Measurements from ENCODE around the gene C1orf159. TPM values are rescaled to one million over a fixed set of nuclear protein-coding genes. Genes with fewer than 3 reads are reported as not detected.

C1orf159 gene
- total RNA-seq, 1 experiment from 2014 or later = 15.7 TPM

DNA sequence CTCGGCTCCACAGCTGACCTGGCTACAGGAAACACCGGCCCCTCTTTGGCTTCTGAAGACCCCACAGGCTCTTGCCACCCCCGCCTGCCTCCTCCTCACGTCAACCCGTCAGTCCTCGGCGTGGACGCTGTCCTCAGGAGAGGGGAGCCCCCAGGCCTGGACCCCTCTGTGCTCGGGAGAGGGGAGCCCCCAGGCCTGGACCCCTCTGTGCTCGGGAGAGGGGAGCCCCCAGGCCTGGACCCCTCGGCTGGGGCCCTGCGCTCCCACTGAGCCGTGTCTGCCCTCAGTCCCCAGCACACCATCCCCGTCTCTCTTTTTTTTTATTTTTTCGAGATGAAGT, 26.0 kb upstream of the C1orf159 start:
- TF ChIP-seq, protein P1, sequence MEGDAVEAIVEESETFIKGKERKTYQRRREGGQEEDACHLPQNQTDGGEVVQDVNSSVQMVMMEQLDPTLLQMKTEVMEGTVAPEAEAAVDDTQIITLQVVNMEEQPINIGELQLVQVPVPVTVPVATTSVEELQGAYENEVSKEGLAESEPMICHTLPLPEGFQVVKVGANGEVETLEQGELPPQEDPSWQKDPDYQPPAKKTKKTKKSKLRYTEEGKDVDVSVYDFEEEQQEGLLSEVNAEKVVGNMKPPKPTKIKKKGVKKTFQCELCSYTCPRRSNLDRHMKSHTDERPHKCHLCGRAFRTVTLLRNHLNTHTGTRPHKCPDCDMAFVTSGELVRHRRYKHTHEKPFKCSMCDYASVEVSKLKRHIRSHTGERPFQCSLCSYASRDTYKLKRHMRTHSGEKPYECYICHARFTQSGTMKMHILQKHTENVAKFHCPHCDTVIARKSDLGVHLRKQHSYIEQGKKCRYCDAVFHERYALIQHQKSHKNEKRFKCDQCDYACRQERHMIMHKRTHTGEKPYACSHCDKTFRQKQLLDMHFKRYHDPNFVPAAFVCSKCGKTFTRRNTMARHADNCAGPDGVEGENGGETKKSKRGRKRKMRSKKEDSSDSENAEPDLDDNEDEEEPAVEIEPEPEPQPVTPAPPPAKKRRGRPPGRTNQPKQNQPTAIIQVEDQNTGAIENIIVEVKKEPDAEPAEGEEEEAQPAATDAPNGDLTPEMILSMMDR (IDR thresholded peaks at IDR 0.05; ENCODE audit: unreplicated experiment) = no peak
- Mint-ChIP-seq H3K4me3 (ENCODE audit: unreplicated experiment) (no peak overlapping the region), H3K9me3 (ENCODE audit: unreplicated experiment) (no peaks in the 10 kb centered on the region), H3K27me3 (ENCODE audit: insufficient read depth, unreplicated experiment) (no peaks in the 10 kb centered on the region), H3K27ac (ENCODE audit: low read depth, unreplicated experiment) (no peak overlapping the region), H3K4me1 (ENCODE audit: insufficient read depth, unreplicated experiment) (no peaks in the 10 kb centered on the region), H3K36me3 (ENCODE audit: insufficient read depth, unreplicated experiment) (no peaks in the 10 kb centered on the region)
- intact Hi-C loops (cut with micrococcal nuclease) = no loop called here
- ChIA-PET CTCF (no interaction called here), POLR2A (no interaction called here)
- BruUV-seq (replicated peaks) = no TSS peak
- DNase-seq (ENCODE audit: unreplicated experiment) = no peak

DNA sequence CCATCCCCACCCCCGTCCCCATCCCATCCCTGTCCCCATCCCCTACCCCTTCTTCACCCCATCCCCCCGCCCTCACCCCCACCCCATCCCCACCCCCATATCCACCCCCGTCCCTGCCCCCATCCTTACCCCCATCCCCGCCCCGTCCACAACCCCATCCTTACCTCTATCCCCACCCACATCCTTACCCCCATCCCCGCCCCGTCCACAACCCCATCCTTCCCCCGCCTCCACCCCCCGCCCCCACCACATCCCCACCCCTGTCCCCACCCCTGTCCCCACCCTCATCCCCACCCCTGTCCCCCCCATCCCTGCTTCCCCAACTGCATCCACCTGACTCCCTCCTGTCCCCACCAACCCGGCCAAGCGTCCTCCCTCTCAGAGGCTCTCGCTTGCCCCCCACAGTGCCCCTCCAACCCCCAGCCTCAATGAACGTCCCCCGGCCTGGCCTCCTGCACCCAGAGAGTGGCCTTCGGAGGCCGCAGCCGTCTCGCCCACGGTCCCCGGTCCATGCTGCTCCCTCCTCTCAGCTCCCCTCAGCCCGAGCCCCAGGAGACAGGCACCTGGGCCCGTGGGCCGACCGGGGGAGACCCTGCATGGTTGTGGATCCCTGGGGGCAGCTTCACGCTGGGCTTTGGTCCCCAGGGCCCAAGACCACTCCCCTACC, 25.5 kb upstream of the C1orf159 start:
- no peak for DNase-seq (ENCODE audit: unreplicated experiment)
- H3K36me3 Mint-ChIP-seq (ENCODE audit: insufficient read depth, unreplicated experiment) = no peaks in the 10 kb centered on the region
- no peaks in the 10 kb centered on the region for H3K9me3 Mint-ChIP-seq (ENCODE audit: unreplicated experiment)
- no peaks in the 10 kb centered on the region for H3K4me1 Mint-ChIP-seq (ENCODE audit: insufficient read depth, unreplicated experiment)
- no peak overlapping the region for H3K27ac Mint-ChIP-seq (ENCODE audit: low read depth, unreplicated experiment)
- intact Hi-C loops (cut with micrococcal nuclease) = no loop called here
- TF ChIP-seq, protein P1 (IDR thresholded peaks at IDR 0.05; ENCODE audit: unreplicated experiment) = no peak
- no peak overlapping the region for H3K4me3 Mint-ChIP-seq (ENCODE audit: unreplicated experiment)
- CTCF ChIA-PET = no interaction called here
- BruUV-seq (replicated peaks) = no TSS peak
- POLR2A ChIA-PET = no interaction called here
- no peaks in the 10 kb centered on the region for H3K27me3 Mint-ChIP-seq (ENCODE audit: insufficient read depth, unreplicated experiment)

DNA sequence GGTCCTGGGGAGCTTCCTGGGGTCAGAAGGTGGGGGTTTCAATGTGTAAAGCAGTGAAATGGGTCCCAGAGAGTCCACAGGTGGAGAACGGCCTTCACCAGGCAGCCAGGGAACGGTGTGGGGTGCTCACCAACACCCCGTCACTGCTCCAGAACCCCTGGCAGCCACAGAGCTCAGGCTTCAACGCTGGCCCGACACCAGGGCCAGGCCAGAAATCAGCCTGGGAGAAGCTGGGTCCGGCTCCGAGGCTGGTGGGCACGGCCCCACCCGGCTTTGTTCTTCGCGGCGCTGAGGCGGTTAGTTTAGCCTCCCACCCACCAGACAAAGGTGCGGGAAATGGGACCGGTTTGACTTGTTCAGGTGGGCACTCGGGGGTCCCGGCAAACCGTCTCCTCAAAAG, 24.8 kb upstream of the C1orf159 start:
- BruUV-seq (replicated peaks) = no TSS peak
- no peaks in the 10 kb centered on the region for H3K4me1 Mint-ChIP-seq (ENCODE audit: insufficient read depth, unreplicated experiment)
- DNase-seq (ENCODE audit: unreplicated experiment) = no peak
- ChIA-PET CTCF (no interaction called here), POLR2A (no interaction called here)
- intact Hi-C loops (cut with micrococcal nuclease) = no loop called here
- no peaks in the 10 kb centered on the region for H3K9me3 Mint-ChIP-seq (ENCODE audit: unreplicated experiment)
- H3K27ac Mint-ChIP-seq (ENCODE audit: low read depth, unreplicated experiment) = no peak overlapping the region
- TF ChIP-seq, protein P1 (IDR thresholded peaks at IDR 0.05; ENCODE audit: unreplicated experiment) = no peak
- H3K27me3 Mint-ChIP-seq (ENCODE audit: insufficient read depth, unreplicated experiment) = no peaks in the 10 kb centered on the region
- H3K4me3 Mint-ChIP-seq (ENCODE audit: unreplicated experiment) = no peak overlapping the region
- H3K36me3 Mint-ChIP-seq (ENCODE audit: insufficient read depth, unreplicated experiment) = no peaks in the 10 kb centered on the region

DNA sequence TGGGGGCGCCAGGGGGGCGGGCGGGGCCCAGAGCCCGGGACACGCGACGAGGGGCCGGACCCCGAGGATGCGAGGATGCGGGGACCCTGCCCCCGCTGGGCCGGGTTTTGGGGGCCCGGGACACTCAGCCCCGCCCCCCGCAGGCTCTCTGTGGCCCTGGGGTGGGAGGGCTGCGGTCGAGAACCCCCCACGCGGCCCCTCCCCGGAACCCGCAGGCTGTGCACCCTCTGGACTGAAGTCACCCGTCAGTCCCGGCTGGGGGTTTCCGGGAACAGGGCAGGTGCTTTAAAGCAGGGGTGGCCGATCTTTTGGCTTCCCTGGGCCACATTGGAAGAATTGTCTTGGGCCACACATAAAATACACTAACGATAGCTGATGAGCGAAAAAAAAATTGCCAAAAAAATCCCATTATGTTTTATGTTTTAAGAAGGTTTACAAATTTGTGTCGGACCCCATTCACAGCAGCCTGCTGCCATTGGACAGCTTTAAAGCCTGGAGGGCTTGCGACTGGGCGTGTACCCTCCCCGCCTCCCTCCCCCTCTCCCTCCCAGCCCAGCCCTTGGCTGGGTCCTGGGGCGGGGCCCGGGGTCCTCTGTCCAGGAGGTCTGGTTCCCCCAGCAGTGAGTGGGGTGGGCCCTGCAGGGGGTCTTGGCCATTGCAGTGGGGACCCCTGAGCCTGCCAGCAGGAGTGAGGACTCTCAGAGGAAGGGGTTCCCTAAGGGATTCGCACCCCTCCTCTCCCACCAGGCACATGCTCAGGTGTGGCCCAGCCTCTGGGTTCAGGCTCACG, 21.6 kb upstream of the C1orf159 start:
- H3K4me3 Mint-ChIP-seq (ENCODE audit: unreplicated experiment) = no peak overlapping the region
- no peaks in the 10 kb centered on the region for H3K27me3 Mint-ChIP-seq (ENCODE audit: insufficient read depth, unreplicated experiment)
- H3K36me3 Mint-ChIP-seq (ENCODE audit: insufficient read depth, unreplicated experiment) = no peaks in the 10 kb centered on the region
- no peak overlapping the region for H3K27ac Mint-ChIP-seq (ENCODE audit: low read depth, unreplicated experiment)
- no peak for DNase-seq (ENCODE audit: unreplicated experiment)
- no peaks in the 10 kb centered on the region for H3K4me1 Mint-ChIP-seq (ENCODE audit: insufficient read depth, unreplicated experiment)
- H3K9me3 Mint-ChIP-seq (ENCODE audit: unreplicated experiment) = no peaks in the 10 kb centered on the region
- ChIA-PET CTCF (no interaction called here), POLR2A (no interaction called here)
- BruUV-seq (replicated peaks) = no TSS peak
- intact Hi-C loops (cut with micrococcal nuclease) = no loop called here
- TF ChIP-seq, protein P1 (IDR thresholded peaks at IDR 0.05; ENCODE audit: unreplicated experiment) = no peak
